ENCODE data around the gene LRMDA. TPM values are rescaled to one million over a fixed set of nuclear protein-coding genes. Genes with fewer than 3 reads are reported as not detected.
A peak's percentile ranks its signal among the peaks of the same experiment; 100 is the strongest.

LRMDA gene
- total and polyA plus RNA-seq, 10 of the 15 experiments (the other 5 are each of a cell fraction or from before 2014, with no cell fraction given), result 0.07 to 0.54 (median 0.29) TPM; not detected in 4

GRCh38 chr10:75553550-75553949, 122.1 kb downstream of the LRMDA start:
- TF ChIP-seq ZNF384 (IDR thresholded peaks at IDR 0.05; ENCODE audit: borderline replicate concordance, low read depth, low read length), result no peak
- peak; percentile 54; the same call in 1 of the 2 replicates for TF ChIP-seq SPI1 (IDR thresholded peaks at IDR 0.05; ENCODE audit: borderline replicate concordance, insufficient read depth, low read depth, low read length)
- FAIRE-seq (no peak), ATAC-seq (peak; percentile 28; the same call in 2 of the 3 replicates), DNase-seq (ENCODE audit: low read depth, low spot score) (no peak)
- intact Hi-C loops (cut with micrococcal nuclease; ENCODE audit: unreplicated experiment) (no loop called here), in situ Hi-C loops (cut with MboI) (no loop called here)
- H3K27me3 ChIP-seq (replicated peaks in 1 of 2; ENCODE audit: control insufficient read depth in 2 of 2, insufficient read depth in 2 of 2, low read length in 1 of 2), result no peaks in the 10 kb centered on the region
- RAD21 ChIA-PET (ENCODE audit: unreplicated experiment), result no interaction called here
- no peaks in the 10 kb centered on the region for H3K36me3 ChIP-seq (ENCODE audit: control insufficient read depth in 2 of 2, insufficient read depth in 2 of 2, low read length in 1 of 2)
- H3K9ac ChIP-seq (ENCODE audit: control insufficient read depth, insufficient read depth, low read length), result no peak overlapping the region
- H4K20me1 ChIP-seq (ENCODE audit: control insufficient read depth, insufficient read depth), result no peaks in the 10 kb centered on the region
- no peak overlapping the region for H3K27ac ChIP-seq (ENCODE audit: control insufficient read depth, insufficient read depth)
- no peaks in the 10 kb centered on the region; the same call in 2 of the 3 replicates for H3K9me3 ChIP-seq (replicated peaks; ENCODE audit: control insufficient read depth, insufficient read depth, low read length)
- BruUV-seq (replicated peaks), result no TSS peak
- no peak overlapping the region for H3K4me3 ChIP-seq
- SMC1A ChIA-PET (ENCODE audit: uncharacterized antibody, unreplicated experiment), result interaction anchor here (1.5 to 3.4 kb wide), 3 partner anchors 9 to 42 kb away, joined by 3 to 19 read pairs (median 5); no protein-coding TSS in a partner anchor
- POLR2A ChIA-PET, result interaction anchor here (0.7 kb wide), 1 partner anchor 13 kb away, joined by 3 read pairs; no protein-coding TSS in a partner anchor
- CTCF ChIA-PET, result interaction anchor here (0.6 kb wide), 1 partner anchor 154 kb away, joined by 3 read pairs; no protein-coding TSS in a partner anchor
- H3K4me2 ChIP-seq (ENCODE audit: control insufficient read depth, insufficient read depth), result no peak overlapping the region
- no peaks in the 10 kb centered on the region for H3K79me2 ChIP-seq (ENCODE audit: control insufficient read depth, insufficient read depth, low read length)
- no peak overlapping the region for H2AFZ ChIP-seq (ENCODE audit: control insufficient read depth, low read depth, low read length)
- 0% methylated on average over 1 of the region's 1 CpG for WGBS (ENCODE audit: insufficient coverage, insufficient replicate concordance, low lambda C conversion rate, missing lambda C conversion rate)
- no peaks in the 10 kb centered on the region for H3K4me1 ChIP-seq (ENCODE audit: control insufficient read depth, insufficient read depth, low read length)

- DNase-seq (ENCODE audit: low read depth, low spot score), result no peak
- FAIRE-seq, result no peak
- no peak for ATAC-seq
- Histone ChIP-seq H3K4me3 (no peak overlapping the region), H3K79me2 (ENCODE audit: control insufficient read depth, insufficient read depth, low read length) (no peaks in the 10 kb centered on the region), H3K4me1 (ENCODE audit: control insufficient read depth, insufficient read depth, low read length) (no peaks in the 10 kb centered on the region), H3K9me3 (replicated peaks; ENCODE audit: control insufficient read depth, insufficient read depth, low read length) (no peaks in the 10 kb centered on the region; the same call in 2 of the 3 replicates), H3K4me2 (ENCODE audit: control insufficient read depth, insufficient read depth) (no peak overlapping the region), H3K9ac (ENCODE audit: control insufficient read depth, insufficient read depth, low read length) (no peak overlapping the region), H2AFZ (ENCODE audit: control insufficient read depth, low read depth, low read length) (no peak overlapping the region), H3K27me3 (replicated peaks in 1 of 2; ENCODE audit: control insufficient read depth in 2 of 2, insufficient read depth in 2 of 2, low read length in 1 of 2) (no peaks in the 10 kb centered on the region), H4K20me1 (ENCODE audit: control insufficient read depth, insufficient read depth) (no peaks in the 10 kb centered on the region), H3K27ac (ENCODE audit: control insufficient read depth, insufficient read depth) (no peak overlapping the region), H3K36me3 (ENCODE audit: control insufficient read depth in 2 of 2, insufficient read depth in 2 of 2, low read length in 1 of 2) (no peaks in the 10 kb centered on the region)
- ChIA-PET CTCF (no interaction called here), SMC1A (ENCODE audit: uncharacterized antibody, unreplicated experiment) (interaction anchor here (1.1 to 2.1 kb wide), 3 partner anchors 13 to 47 kb away, joined by 3 to 6 read pairs (median 5); no protein-coding TSS in a partner anchor), POLR2A (no interaction called here), RAD21 (ENCODE audit: unreplicated experiment) (no interaction called here)
- in situ Hi-C loops (cut with MboI) (no loop called here), intact Hi-C loops (cut with micrococcal nuclease; ENCODE audit: unreplicated experiment) (no loop called here)
- BruUV-seq (replicated peaks), result no TSS peak
- TF ChIP-seq ZNF274 (IDR thresholded peaks at IDR 0.05; ENCODE audit: insufficient read depth, insufficient read length) (no peak), IKZF1 (conservative IDR thresholded peaks at IDR 0.05) (no peak), SMAD1 (IDR thresholded peaks at IDR 0.05; ENCODE audit: low read depth, partially characterized antibody) (no peak), SIX5 (IDR thresholded peaks at IDR 0.05; ENCODE audit: low read depth, low read length, severe bottlenecking) (no peak), HDGF (IDR thresholded peaks at IDR 0.05) (no peak), MEF2A (IDR thresholded peaks at IDR 0.05; ENCODE audit: insufficient read depth, low read depth, low read length) (no peak), PAX8 (IDR thresholded peaks at IDR 0.05) (no peak), HDAC6 (IDR thresholded peaks at IDR 0.05; ENCODE audit: unreplicated experiment) (no peak), TCF3 (IDR thresholded peaks at IDR 0.05; ENCODE audit: borderline replicate concordance, insufficient read depth, low read depth, low read length) (no peak), TCF12 (IDR thresholded peaks at IDR 0.05; ENCODE audit: low read depth, low read length) (no peak), RFX5 (IDR thresholded peaks at IDR 0.05; ENCODE audit: low read depth, low read length) (no peak)
- TF ChIP-seq, protein P1, sequence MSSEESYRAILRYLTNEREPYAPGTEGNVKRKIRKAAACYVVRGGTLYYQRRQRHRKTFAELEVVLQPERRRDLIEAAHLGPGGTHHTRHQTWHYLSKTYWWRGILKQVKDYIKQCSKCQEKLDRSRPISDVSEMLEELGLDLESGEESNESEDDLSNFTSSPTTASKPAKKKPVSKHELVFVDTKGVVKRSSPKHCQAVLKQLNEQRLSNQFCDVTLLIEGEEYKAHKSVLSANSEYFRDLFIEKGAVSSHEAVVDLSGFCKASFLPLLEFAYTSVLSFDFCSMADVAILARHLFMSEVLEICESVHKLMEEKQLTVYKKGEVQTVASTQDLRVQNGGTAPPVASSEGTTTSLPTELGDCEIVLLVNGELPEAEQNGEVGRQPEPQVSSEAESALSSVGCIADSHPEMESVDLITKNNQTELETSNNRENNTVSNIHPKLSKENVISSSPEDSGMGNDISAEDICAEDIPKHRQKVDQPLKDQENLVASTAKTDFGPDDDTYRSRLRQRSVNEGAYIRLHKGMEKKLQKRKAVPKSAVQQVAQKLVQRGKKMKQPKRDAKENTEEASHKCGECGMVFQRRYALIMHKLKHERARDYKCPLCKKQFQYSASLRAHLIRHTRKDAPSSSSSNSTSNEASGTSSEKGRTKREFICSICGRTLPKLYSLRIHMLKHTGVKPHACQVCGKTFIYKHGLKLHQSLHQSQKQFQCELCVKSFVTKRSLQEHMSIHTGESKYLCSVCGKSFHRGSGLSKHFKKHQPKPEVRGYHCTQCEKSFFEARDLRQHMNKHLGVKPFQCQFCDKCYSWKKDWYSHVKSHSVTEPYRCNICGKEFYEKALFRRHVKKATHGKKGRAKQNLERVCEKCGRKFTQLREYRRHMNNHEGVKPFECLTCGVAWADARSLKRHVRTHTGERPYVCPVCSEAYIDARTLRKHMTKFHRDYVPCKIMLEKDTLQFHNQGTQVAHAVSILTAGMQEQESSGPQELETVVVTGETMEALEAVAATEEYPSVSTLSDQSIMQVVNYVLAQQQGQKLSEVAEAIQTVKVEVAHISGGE (CRISPR knock-in tag; IDR thresholded peaks at IDR 0.05), result no peak
- TF ChIP-seq, protein P2, sequence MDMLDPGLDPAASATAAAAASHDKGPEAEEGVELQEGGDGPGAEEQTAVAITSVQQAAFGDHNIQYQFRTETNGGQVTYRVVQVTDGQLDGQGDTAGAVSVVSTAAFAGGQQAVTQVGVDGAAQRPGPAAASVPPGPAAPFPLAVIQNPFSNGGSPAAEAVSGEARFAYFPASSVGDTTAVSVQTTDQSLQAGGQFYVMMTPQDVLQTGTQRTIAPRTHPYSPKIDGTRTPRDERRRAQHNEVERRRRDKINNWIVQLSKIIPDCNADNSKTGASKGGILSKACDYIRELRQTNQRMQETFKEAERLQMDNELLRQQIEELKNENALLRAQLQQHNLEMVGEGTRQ (IDR thresholded peaks at IDR 0.05; ENCODE audit: borderline replicate concordance, low read depth, low read length), result no peak
Measured at GRCh38 chr10:75555323-75555722, 123.9 kb downstream of the LRMDA start.

Data from GM12878 (cell line).